DND-41 (cell line): ENCODE measurements around the gene HPGDS.

Experiments used
- EZH2 ChIP-seq: IDR thresholded peaks from 3 replicates; pipeline ENCODE4 v1.6.1; 2012; ENCODE audit warnings: borderline replicate concordance, low read depth, mild to moderate bottlenecking, moderate library complexity, low read length, inconsistent platforms; ENCODE audit not compliant: severe bottlenecking
- TF ChIP-seq, protein P1 (sequence below): IDR thresholded peaks from 2 replicates; pipeline ENCODE4 v1.5.1; 2012; ENCODE audit warnings: borderline replicate concordance, low read length, moderate library complexity, mild to moderate bottlenecking; ENCODE audit not compliant: poor library complexity, severe bottlenecking; ENCODE audit errors: extremely low read depth

DNA sequence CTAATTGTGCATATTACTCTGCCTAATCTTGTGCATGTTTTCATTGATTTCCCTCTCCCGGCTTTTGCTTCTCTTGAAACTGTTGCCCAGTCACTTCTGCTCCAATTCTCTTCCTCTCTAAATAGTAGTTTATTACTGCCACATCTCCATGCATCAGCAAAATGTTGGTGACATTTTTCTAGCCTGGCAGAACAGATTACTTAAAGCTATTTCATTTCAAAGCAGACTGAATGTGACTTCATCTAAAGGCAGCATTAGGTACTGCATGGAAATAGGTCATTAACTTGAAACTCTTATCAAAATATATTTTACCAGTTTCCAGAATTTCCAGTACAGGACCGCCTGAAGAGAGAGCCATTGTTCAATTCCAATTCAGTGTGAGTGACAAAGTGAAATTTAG lies 52.4 kb downstream of the HPGDS start:
- TF ChIP-seq, protein P1, sequence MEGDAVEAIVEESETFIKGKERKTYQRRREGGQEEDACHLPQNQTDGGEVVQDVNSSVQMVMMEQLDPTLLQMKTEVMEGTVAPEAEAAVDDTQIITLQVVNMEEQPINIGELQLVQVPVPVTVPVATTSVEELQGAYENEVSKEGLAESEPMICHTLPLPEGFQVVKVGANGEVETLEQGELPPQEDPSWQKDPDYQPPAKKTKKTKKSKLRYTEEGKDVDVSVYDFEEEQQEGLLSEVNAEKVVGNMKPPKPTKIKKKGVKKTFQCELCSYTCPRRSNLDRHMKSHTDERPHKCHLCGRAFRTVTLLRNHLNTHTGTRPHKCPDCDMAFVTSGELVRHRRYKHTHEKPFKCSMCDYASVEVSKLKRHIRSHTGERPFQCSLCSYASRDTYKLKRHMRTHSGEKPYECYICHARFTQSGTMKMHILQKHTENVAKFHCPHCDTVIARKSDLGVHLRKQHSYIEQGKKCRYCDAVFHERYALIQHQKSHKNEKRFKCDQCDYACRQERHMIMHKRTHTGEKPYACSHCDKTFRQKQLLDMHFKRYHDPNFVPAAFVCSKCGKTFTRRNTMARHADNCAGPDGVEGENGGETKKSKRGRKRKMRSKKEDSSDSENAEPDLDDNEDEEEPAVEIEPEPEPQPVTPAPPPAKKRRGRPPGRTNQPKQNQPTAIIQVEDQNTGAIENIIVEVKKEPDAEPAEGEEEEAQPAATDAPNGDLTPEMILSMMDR, result peak; percentile 8
- TF ChIP-seq EZH2, result no peak
